IPS-20b (cell line): Measurements from ENCODE around the gene BIRC6.
"Not testable (repeated sequence)": the region's sequence is repeated elsewhere in the genome, so short reads cannot be mapped to it uniquely, and the experiment has no call there.

Experiments
- H3K27ac ChIP-seq: one replicate; pipeline ENCODE4 v1.5.1; 2013; ENCODE audit warnings: low read length
- H3K27me3 ChIP-seq: 2 replicates; pipeline ENCODE4 v1.6.1; 2013; ENCODE audit warnings: mild to moderate bottlenecking, low read length, inconsistent platforms; ENCODE audit not compliant: insufficient read depth
- H3K36me3 ChIP-seq: 2 replicates; pipeline ENCODE4 v1.6.1; 2013; ENCODE audit warnings: low read depth, mild to moderate bottlenecking, inconsistent platforms, low read length, moderate library complexity; ENCODE audit not compliant: insufficient read depth
- H3K4me1 ChIP-seq: 2 replicates; pipeline ENCODE4 v1.6.1; 2013; ENCODE audit warnings: mild to moderate bottlenecking, control low read depth, inconsistent platforms, low read length, moderate library complexity; ENCODE audit not compliant: insufficient read depth
- H3K4me3 ChIP-seq: 2 replicates; pipeline ENCODE4 v1.5.1; 2013; ENCODE audit warnings: mild to moderate bottlenecking, low read length, inconsistent platforms
- H3K9ac ChIP-seq: 2 replicates; pipeline ENCODE4 v1.6.1; 2013; ENCODE audit warnings: low read depth, mild to moderate bottlenecking, inconsistent platforms, low read length, moderate library complexity
- H3K9me3 ChIP-seq: 2 replicates; pipeline ENCODE4 v1.6.1; 2013; ENCODE audit warnings: mild to moderate bottlenecking, low read depth, low read length, inconsistent platforms; ENCODE audit not compliant: insufficient read depth

Gene BIRC6, protein sequence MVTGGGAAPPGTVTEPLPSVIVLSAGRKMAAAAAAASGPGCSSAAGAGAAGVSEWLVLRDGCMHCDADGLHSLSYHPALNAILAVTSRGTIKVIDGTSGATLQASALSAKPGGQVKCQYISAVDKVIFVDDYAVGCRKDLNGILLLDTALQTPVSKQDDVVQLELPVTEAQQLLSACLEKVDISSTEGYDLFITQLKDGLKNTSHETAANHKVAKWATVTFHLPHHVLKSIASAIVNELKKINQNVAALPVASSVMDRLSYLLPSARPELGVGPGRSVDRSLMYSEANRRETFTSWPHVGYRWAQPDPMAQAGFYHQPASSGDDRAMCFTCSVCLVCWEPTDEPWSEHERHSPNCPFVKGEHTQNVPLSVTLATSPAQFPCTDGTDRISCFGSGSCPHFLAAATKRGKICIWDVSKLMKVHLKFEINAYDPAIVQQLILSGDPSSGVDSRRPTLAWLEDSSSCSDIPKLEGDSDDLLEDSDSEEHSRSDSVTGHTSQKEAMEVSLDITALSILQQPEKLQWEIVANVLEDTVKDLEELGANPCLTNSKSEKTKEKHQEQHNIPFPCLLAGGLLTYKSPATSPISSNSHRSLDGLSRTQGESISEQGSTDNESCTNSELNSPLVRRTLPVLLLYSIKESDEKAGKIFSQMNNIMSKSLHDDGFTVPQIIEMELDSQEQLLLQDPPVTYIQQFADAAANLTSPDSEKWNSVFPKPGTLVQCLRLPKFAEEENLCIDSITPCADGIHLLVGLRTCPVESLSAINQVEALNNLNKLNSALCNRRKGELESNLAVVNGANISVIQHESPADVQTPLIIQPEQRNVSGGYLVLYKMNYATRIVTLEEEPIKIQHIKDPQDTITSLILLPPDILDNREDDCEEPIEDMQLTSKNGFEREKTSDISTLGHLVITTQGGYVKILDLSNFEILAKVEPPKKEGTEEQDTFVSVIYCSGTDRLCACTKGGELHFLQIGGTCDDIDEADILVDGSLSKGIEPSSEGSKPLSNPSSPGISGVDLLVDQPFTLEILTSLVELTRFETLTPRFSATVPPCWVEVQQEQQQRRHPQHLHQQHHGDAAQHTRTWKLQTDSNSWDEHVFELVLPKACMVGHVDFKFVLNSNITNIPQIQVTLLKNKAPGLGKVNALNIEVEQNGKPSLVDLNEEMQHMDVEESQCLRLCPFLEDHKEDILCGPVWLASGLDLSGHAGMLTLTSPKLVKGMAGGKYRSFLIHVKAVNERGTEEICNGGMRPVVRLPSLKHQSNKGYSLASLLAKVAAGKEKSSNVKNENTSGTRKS (N-terminal part only)

DNA sequence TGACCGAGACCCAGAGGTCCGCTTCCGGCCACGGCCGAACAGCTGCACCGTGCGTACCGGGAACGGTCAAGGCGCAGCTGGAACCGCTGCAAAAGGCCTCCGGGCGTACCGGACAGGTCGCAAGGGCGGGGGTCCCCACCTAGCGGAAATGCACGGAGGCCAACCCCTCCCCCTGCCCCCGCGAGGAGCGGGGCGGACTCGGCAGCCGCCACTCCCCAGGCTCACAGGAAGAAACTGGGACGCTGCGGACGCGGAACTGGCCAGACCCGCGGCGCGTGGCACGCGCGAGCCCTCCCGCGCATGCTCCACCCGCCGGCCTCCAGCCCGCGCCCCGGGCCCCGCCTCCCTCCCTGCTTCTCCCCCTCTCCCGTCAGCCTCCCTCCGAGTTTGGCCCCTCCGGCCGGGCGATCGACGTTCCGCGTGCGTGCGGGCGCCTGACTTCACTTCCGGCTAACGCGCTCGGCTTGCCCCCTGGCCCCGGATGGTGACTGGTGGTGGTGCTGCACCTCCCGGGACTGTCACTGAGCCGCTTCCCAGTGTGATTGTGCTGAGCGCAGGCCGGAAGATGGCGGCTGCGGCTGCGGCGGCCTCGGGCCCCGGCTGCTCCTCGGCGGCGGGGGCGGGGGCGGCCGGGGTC, at the start of gene BIRC6:
TSS of gene BIRC6 (plus strand) at position 343 of the 637 bp plus-strand sequence. CDS start at position 482, 139 bp downstream.
- Histone ChIP-seq H3K36me3 (peaks cover 7% of the 10 kb centered on the region), H3K27ac (peak within 1 kb of the TSS; percentile 84), H3K27me3 (no peaks in the 10 kb centered on the region), H3K9me3 (no peaks in the 10 kb centered on the region), H3K4me1 (peaks cover 2% of the 10 kb centered on the region; the same call in 1 of the 2 replicates), H3K4me3 (peak within 1 kb of the TSS; percentile 87), H3K9ac (peak within 1 kb of the TSS; percentile 96)

DNA sequence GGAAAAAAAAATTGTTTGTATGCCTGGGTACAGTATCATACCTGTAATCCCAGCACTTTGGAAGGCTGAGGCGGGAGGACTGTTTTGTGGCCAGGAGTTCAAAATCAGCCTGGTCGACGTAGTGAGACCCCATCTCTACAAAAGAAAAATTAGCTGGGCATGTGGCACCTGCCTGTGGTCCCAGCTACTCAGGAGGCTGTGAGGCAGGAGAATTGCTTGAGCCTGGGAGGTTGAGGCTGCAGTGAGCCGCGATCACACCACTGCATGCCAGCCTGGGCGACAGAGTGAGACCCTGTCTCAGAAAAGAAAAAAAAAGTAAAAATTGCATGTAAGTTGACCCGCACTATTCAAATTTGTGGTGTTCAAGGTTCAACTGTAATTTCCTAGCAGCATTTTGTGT, 46.2 kb upstream of the BIRC6 start:
- Histone ChIP-seq H3K9ac (no peak overlapping the region), H3K9me3 (no peaks in the 10 kb centered on the region), H3K27ac (no peak overlapping the region), H3K4me1 (no peaks in the 10 kb centered on the region), H3K27me3 (no peaks in the 10 kb centered on the region), H3K4me3 (no peak overlapping the region), H3K36me3 (peaks cover 10% of the 10 kb centered on the region; the same call in 1 of the 2 replicates)

DNA sequence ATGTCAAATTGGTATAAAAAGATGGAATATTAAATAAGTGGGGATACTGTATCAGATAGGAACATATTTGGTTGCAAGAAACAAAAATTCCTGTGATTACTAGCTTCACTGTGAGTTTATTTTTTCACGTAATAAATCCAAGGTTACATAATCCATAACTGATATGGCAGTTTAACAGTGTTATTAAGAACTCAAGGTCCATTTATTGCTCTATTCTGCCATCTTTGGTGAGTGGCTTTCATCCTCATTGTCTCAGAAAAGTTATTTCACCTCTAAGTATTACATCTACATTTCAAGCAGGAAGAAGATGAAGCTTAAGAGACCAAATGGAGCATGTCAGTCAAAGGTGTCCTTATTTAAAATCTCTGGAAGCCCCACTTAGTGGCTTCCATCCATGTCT, 41.9 kb upstream of the BIRC6 start:
- Histone ChIP-seq H3K9me3 (no peaks in the 10 kb centered on the region), H3K4me1 (no peaks in the 10 kb centered on the region), H3K9ac (no peak overlapping the region), H3K27me3 (no peaks in the 10 kb centered on the region), H3K4me3 (no peak overlapping the region), H3K27ac (no peak overlapping the region), H3K36me3 (no peaks in the 10 kb centered on the region)

DNA sequence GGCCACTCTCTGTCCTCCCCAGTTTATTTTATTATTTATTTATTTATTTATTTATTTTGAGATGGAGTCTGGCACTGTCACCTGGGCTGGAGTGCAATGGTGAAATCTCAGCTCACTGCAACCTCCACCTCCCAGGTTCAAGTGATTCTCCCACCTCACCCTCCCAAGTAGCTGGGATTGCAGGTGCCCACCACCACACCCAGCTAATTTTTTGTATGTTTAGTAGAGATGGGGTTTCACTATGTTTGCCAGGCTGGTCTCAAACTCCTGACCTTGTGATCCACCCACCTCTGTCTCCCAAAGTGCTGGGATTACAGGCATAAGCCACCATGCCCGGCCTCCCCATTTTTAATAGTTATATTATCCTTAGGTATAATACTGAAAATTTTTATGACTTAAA, 28.1 kb upstream of the BIRC6 start:
- not testable (repeated sequence) for H3K27me3 ChIP-seq, H3K36me3 ChIP-seq, H3K4me1 ChIP-seq, H3K27ac ChIP-seq, H3K9me3 ChIP-seq, H3K4me3 ChIP-seq, H3K9ac ChIP-seq

DNA sequence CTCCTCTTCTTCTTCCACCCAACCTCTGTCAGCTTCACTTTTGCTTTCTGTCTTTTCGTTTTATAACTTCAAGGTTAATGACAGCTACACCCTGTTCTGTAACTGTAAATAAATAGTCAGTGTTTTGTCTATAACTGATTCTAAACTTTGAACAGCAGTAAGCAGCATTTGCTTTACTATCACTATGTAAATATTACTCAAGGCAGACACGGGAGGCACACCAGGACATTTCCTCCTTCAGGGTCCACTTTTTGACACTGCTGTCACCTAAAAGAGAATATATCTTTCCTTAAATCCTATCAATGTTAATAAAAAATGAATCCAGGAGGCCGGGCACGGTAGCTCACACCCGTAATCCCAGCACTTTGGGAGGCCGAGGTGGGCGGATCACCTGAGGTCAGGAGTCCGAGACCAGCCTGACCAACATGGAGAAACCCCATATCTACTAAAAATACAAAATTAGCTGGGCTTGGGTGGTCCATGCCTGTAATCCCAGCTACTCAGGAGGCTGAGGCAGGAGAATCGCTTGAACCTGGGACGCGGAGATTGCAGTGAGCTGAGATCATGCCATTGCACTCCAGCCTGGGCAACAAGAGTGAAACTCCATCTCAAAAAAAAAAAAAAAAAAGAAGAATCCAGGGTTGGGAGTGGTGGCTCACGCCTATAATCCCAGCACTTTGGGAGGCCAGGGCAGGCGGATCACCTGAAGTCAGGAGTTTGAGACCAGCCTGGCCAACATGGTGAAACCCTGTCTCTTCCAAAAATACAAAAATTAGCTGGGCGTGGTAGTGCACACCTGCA, 27.4 kb upstream of the BIRC6 start:
- not testable (repeated sequence) for H3K27ac ChIP-seq, H3K9ac ChIP-seq, H3K4me1 ChIP-seq, H3K9me3 ChIP-seq, H3K4me3 ChIP-seq, H3K36me3 ChIP-seq, H3K27me3 ChIP-seq

DNA sequence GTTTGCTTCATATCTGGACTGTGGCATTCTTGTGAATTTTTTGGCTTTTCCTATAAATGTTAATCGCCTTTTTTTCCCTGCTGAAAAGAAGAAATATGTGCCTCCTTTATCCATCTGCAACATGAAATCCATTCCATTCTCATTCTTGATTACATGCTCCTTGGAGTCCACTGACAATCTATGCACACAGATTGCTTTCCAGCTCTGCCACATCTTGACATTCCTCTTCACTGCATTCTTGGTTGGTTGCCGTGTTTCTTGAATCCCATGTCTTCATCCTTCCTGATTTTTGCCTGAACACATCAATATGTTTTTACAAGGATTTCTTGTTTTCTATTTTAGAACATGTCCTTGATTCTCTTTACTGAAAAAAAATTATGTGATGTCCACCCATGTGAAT, 26.7 kb upstream of the BIRC6 start:
- no peaks in the 10 kb centered on the region for H3K4me1 ChIP-seq
- H3K27me3 ChIP-seq: no peaks in the 10 kb centered on the region
- no peak overlapping the region for H3K9ac ChIP-seq
- no peak overlapping the region for H3K27ac ChIP-seq
- H3K4me3 ChIP-seq: no peak overlapping the region
- H3K9me3 ChIP-seq: no peaks in the 10 kb centered on the region
- H3K36me3 ChIP-seq: no peaks in the 10 kb centered on the region

DNA sequence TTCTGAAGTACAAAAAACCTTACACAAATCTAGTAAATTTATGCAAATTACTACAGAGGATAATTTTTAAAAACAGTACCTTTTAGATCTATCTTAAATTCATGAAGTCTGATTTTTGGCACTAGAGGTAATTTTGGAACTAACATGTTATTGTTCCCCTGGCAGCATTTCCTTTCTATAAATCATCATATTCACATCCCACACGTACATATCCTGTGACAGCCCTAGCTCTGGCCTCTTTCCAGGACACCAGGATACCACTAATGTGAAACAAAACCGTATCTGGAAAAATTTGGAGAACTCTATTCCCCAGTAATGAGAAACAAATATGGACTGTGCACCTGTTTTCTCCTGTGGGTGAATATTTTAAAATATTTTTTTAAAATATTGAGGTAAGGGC, 14.0 kb upstream of the BIRC6 start:
- Histone ChIP-seq H3K27me3 (no peaks in the 10 kb centered on the region), H3K9me3 (no peaks in the 10 kb centered on the region), H3K27ac (no peak overlapping the region), H3K4me1 (no peaks in the 10 kb centered on the region), H3K9ac (no peak overlapping the region), H3K36me3 (no peaks in the 10 kb centered on the region), H3K4me3 (no peak overlapping the region)

DNA sequence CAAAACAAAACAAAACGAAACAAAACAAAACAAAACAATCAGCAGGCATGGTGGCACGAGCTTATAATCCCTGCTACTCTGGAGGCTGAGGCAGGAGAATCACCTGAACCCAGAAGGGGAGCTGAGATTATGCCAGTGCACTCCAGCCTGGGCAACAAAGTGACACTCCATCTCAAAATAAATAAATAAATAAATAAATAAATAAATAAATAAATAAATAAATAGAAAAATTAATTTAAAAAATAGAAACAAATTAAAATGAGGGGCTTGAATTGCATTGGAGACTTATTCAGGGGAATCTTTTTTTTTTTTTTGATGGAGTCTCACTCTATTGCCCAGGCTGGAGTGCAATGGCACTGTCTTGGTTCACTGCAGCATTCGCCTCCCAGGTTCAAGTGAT, 6.0 kb upstream of the BIRC6 start:
- H3K27ac ChIP-seq, H3K36me3 ChIP-seq, H3K27me3 ChIP-seq, H3K4me3 ChIP-seq, H3K9ac ChIP-seq, H3K4me1 ChIP-seq, H3K9me3 ChIP-seq: not testable (repeated sequence)

DNA sequence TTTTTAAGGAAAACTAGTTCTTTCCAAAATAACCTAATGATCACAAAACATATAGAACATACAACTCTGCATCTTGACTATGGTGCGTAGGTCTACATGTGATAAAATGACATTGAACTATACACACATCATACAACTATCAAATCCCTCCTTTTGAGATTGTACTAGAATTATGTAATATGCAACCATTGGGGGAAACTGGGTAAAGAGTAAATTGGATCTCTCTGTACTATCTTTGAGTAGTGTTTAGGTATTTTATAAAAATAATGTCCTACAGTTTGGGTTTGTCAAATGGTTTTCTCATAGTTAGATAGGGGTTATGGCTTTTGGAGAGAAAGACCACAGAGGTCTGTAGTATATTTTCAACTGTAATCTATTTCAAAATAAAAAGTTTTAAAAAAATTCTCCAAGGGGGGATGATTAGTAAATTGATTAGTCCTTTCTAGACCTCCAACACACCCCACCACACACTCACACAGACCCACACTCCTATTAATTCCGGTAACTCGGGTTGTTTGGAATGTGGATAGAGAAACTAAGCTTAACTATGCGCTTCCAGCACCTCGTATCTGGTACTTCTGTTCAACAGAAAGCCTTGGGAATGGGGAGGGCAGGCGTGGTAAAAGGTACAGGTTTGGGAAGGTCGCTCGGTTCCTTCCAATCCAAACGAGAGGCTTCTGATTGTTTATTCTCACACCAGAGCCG, 695 bp upstream of the BIRC6 start:
- Histone ChIP-seq H3K4me1 (peaks cover 2% of the 10 kb centered on the region; the same call in 1 of the 2 replicates), H3K9ac (peak overlapping the region; percentile 96), H3K27me3 (no peaks in the 10 kb centered on the region), H3K36me3 (peaks cover 4% of the 10 kb centered on the region; the same call in 1 of the 2 replicates), H3K27ac (peak overlapping the region; percentile 84), H3K4me3 (peak overlapping the region; percentile 87), H3K9me3 (no peaks in the 10 kb centered on the region)
